GM19043 (cell line): Measurements from ENCODE around the gene SYNRG.
A peak's percentile ranks its signal among the peaks of the same experiment; 100 is the strongest.
"Not testable (repeated sequence)": the region's sequence is repeated elsewhere in the genome, so short reads cannot be mapped to it uniquely, and the experiment has no call there.

ENCODE experiments used
- ATAC-seq: cut with Tn5 transposase; IDR thresholded peaks from one replicate; pipeline ENCODE4 v1.9.1; 2021; ENCODE audit warnings: low read depth; ENCODE audit not compliant: unreplicated experiment

The SYNRG gene, protein sequence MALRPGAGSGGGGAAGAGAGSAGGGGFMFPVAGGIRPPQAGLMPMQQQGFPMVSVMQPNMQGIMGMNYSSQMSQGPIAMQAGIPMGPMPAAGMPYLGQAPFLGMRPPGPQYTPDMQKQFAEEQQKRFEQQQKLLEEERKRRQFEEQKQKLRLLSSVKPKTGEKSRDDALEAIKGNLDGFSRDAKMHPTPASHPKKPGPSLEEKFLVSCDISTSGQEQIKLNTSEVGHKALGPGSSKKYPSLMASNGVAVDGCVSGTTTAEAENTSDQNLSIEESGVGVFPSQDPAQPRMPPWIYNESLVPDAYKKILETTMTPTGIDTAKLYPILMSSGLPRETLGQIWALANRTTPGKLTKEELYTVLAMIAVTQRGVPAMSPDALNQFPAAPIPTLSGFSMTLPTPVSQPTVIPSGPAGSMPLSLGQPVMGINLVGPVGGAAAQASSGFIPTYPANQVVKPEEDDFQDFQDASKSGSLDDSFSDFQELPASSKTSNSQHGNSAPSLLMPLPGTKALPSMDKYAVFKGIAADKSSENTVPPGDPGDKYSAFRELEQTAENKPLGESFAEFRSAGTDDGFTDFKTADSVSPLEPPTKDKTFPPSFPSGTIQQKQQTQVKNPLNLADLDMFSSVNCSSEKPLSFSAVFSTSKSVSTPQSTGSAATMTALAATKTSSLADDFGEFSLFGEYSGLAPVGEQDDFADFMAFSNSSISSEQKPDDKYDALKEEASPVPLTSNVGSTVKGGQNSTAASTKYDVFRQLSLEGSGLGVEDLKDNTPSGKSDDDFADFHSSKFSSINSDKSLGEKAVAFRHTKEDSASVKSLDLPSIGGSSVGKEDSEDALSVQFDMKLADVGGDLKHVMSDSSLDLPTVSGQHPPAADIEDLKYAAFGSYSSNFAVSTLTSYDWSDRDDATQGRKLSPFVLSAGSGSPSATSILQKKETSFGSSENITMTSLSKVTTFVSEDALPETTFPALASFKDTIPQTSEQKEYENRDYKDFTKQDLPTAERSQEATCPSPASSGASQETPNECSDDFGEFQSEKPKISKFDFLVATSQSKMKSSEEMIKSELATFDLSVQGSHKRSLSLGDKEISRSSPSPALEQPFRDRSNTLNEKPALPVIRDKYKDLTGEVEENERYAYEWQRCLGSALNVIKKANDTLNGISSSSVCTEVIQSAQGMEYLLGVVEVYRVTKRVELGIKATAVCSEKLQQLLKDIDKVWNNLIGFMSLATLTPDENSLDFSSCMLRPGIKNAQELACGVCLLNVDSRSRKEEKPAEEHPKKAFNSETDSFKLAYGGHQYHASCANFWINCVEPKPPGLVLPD (N-terminal part only)

DNA sequence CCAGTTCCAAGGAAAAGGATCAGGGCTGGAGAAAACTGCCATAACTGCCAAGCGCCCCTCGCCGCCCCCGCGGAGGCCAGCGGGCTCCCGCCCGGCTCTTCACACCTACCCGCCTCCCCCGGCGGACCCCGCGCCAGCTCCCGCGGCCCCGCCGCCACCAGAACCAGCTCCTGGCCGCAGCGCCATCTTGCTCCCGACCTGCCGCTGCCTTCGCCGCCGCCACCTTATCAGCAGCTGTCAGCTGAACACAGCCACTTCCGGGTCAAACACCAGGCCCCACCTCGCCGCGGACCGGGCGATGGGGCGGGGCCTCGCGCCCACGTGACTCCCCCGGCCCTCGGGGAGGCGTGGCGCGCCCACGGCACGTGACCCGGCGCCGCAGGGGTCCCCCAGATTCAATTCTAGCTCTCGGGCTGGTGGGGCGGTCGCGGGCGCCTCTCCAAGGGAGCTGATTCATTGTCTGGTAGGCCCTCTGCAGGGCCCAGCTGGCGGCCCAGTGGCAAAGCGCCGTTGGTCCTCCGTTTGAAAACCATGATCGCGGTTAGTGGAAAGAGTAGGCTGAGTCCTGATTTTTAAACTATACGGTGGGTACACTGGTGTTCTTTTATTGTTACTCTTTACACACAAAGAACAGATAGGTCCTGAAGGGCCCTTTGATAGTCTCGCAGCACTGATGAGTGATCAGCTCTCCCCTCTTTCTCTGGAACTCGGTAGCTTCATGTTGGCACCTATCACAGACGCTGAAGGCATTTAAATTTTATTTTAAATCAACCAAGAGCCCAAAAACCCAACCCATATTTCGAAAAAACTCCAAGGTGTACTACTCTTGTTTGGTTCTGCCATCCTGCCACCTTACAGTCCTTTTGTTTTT lies at the start of gene SYNRG:
SYNRG (minus strand) TSS at position 249 of the 871 bp plus-strand sequence; CDS start at position 186, 63 bp downstream.
- peak; percentile 77 for ATAC-seq

DNA sequence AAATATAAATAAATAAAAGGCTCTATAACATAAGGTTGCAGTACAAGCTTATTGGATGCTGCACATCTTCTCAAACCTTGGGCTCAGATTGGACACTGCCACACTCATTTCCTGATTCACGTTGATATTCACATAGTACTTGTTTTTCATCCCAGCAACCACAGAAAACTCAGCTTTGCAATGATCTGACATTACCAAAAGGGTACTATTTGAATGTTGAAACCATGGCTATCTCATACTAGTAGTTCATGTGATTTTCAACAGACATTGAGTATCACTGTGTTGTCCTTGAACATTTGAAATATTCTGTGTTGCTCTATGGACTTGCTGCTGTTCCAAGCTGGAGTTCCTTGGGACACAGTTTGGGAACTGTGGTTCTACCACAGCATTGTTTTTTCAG lies 48.0 kb upstream of the SYNRG start:
- no peak for ATAC-seq

DNA sequence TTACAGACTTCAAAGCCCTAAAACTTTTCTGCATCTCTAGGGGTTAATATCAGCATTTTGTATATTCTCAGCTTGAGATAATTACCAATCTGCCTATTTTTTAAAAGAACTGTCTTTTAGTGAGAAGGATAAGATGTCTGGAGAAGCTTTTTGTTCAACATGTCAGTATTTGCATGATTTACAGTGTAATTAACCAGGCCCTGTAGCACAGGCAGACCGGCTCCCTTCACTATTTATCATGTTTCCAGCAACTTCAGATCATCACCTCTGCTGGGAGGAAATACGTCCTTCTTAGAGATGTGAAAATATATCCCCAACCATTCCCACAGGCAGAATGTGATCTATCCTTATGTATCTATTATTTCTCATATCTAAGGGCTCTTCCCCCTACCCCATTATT lies 42.6 kb upstream of the SYNRG start:
- no peak for ATAC-seq

- no peak for ATAC-seq
Observed at GRCh38 chr17:37650419-37651003, 41.3 kb upstream of the SYNRG start.

DNA sequence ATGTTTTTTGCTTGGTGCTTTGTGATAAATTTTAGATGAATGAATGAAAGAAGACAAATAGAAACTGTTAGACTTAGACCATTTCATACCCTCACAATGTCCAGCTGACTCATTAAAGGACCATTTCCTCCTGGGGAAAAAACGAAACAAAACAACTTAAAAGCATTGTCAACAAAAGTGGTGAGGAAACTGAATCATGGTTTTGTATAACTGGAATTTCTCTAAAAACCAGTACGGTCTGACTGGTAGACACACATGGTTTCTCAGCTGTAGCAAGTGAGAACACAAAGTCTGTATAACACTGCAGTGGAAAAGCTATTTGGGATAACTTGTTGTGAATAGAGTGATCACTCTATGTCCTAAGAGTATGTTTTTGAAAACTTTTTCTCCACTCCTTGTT lies 39.3 kb upstream of the SYNRG start:
- no peak for ATAC-seq

DNA sequence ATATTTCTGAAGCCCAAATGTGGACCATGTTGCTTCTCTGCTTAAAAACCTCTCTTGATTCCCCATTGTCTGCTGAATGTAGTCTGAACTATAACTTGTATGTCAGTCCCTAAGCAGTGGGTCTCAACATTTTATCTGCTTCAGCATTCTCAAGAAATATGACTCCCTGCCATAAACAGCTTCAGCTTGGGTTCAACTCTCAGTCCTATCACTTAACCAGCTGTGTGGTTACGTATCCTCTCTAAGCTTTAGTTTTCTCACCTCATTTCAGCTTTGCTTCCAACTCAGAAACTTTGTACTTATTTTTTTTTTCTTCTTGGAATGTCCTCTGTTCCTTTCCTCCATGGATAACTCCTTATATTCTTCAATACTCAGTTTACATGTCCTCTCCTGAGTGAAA lies 38.6 kb upstream of the SYNRG start:
- ATAC-seq = no peak

GRCh38 chr17:37643869-37644268 lies 34.7 kb upstream of the SYNRG start:
- no peak for ATAC-seq

GRCh38 chr17:37643118-37643766 lies 34.0 kb upstream of the SYNRG start, which contains the start of gene DDX52:
Gene DDX52 (minus strand): TSS chr17:37643446. CDS start chr17:37643420, 26 bp downstream.
- ATAC-seq = peak; percentile 72

GRCh38 chr17:37642681-37643080 lies 33.5 kb upstream of the SYNRG start:
- ATAC-seq = no peak

DNA sequence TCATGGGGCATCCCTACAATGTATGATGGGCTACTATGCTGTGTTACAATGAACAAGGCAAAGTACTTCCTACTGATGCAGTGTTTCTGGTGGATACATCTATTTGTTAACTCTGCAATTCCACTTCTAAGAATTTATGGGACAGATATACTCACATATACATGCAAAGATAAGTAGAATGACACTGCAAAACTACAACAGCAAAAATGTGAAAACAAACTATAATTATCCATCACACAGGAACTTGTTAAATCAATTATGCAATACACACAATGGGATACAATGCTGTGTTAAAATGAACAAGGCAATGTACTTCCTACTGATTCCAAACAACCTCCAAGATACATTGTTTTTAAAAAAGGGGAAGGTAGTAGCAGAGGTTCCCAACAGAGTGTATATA lies 30.8 kb upstream of the SYNRG start:
- no peak for ATAC-seq

- no peak for ATAC-seq
Observed at GRCh38 chr17:37637956-37638355, 28.7 kb upstream of the SYNRG start.

DNA sequence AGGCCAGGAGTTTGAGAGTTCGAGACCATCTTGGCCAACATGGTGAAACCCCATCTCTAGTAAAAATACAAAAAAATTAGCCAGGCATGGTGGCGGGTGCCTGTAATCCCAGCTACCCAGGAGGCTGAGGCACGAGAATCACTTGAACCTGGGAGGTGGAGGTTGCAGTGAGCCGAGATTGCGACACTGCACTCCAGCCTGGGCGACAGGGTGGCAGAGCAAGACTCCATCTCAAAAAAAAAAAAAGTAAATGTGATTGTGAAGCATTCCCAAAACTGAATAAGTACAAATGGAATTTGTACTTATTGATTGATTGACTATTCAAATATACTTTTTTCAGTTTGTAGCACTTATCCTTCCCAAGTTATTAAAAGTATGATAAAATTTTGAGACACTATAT lies 7.2 kb upstream of the SYNRG start:
- not testable (repeated sequence) for ATAC-seq

DNA sequence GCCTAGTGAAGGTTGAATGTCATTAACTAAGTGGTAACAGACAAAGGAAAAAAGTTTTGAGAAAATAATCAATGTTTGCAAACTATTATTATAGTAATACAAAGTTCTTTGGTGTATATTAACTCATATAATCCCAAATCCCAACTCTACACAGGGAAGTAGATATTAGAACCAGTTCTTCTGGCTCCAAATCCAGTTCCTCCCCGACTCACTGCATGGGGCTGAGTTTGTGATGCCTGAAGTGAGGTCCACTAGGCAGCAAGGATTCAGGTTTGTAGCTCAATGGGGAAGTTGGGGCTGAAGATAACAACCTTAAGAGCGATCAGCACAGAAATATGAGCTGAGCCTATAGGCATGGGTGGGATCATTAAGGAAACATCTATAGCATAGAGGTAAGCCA lies 5.6 kb upstream of the SYNRG start:
- ATAC-seq = no peak

DNA sequence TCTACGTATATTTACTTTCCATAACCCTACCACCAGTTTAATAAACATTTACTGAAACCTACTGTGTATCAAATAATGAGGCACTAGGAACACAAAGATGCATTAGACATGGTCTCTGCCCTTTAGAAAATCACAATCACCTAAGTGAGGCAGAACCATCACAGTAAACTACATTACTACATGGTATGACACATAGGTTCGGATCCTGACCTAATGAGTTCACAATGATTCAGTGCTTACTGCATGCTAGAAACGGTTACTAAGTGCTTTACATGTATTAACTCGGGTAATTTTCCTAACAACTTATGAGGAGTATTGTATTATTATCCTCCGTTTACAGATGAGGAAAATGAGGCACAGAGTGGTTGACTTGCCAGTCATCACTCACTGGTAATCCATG lies 5.2 kb upstream of the SYNRG start:
- no peak for ATAC-seq

DNA sequence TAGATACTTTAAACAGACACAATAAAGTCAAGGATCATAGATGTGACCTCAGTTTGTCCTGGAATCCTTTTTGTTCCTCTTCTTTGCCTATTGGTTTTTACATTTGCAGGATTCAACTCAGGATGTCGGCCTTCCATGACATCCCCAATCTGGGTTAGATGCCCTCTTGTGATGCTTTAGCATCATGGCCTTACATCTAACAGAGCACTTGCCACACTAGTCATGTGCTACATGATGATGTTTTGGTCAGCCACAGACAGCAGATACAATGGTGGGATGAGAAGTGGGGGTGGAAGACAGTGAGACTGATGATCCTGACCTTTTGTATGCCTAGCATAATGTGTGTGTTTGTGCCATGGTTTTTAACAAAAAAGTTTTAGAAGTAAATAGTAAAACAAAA lies 1.8 kb upstream of the SYNRG start:
- ATAC-seq = no peak

DNA sequence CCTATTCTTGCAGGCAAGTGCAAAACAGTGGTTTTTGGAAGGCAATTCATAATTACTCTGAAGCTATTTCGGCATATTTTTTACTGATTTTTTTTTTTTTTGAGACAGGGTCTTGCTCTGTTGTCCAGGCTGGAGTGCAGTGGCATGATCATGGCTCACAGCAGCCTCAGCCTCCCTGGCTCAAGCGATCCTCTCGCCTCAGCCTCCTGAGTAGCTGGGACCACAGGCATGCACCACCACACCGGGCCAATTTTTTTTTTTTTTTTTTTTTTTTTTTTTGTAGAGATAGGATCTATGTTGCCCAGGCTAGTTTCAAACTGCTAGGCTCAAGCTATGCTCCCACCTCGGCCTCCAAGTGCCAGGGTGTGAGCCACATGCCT lies 813 bp upstream of the SYNRG start:
- not testable (repeated sequence) for ATAC-seq

GRCh38 chr17:37608351-37609169 lies 658 bp downstream of the SYNRG start:
- peak; percentile 4 for ATAC-seq
